Right cardiac atrium (tissue), 5 donors: ENCODE results near the gene BCAM. TPM values are rescaled to one million over a fixed set of nuclear protein-coding genes. Genes with fewer than 3 reads are reported as not detected.
A peak's percentile ranks its signal among the peaks of the same experiment; 100 is the strongest.

Experiments
- ATAC-seq, 2 donors: fragments of 200-7000 bp; cut with Tn5 transposase; one replicate each; pipeline versions ENCODE4 v1.8.0 to v1.9.1; 2020; ENCODE audit warnings: moderate library complexity in 2 of 2, mild to moderate bottlenecking in 1 of 2
- DNase-seq, 3 donors: peaks; one replicate each; pipeline ENCODE4 v3.0.0-alpha.2; 2020
- H3K27ac ChIP-seq: one replicate; pipeline ENCODE4 v1.5.1; 2013; ENCODE audit warnings: mild to moderate bottlenecking, low read length, control low read depth, moderate library complexity
- H3K27me3 ChIP-seq: one replicate; pipeline ENCODE4 v1.6.1; 2013; ENCODE audit not compliant: control insufficient read depth, insufficient read depth
- H3K4me1 ChIP-seq: one replicate; pipeline ENCODE4 v1.6.1; 2013; ENCODE audit warnings: low read length; ENCODE audit not compliant: control insufficient read depth, insufficient read depth
- H3K4me3 ChIP-seq: one replicate; pipeline ENCODE4 v1.5.1; 2013; ENCODE audit warnings: low read length, control low read depth
- H3K9me3 ChIP-seq: one replicate; pipeline ENCODE4 v1.6.1; 2013; ENCODE audit warnings: low read length; ENCODE audit not compliant: control insufficient read depth
- WGBS: extraction: QIAGEN DNeasy Blood & Tissue Kit; methylation state at CpG from one replicate; pipeline ENCODE4 v1.1.7; 2013; 5-methylcytosine and 5-hydroxymethylcytosine counted together
- intact Hi-C, 4 donors: fragments of 100-400 bp; cut with DNase I; formaldehyde crosslinking; loops; one replicate each; pipeline versions ENCODE4 v1.11.0 to v1.14.0; 2022 to 2023
- polyA plus RNA-seq: library from polyadenylated mRNA; stranded (reverse); fragments of 200-250 nt; gene quantifications from one replicate; pipeline ENCODE4 v1.2.3, GENCODE V29; 2013
- total RNA-seq, 4 donors: library from RNA; stranded (reverse); fragmentation: NEBNext Ultra II Directional; extraction: Animal tissue kit (Norgen Biotek cat#: 25700); gene quantifications; one replicate each; pipeline ENCODE4 v1.2.1, GENCODE V29; 2021
- donor health status: healthy with polysubstance abuse.
- donor health status: DM: no; HTN: yes; CAD: no.
- donor health status: DM: no; HTN: no; CAD: no.
- donor health status: DM: no; HTN: yes; CAD: no; lungs with severe emphysema.
- donor health status: DM: yes; HTN: yes; CAD: no.

BCAM gene
- total and polyA plus RNA-seq, 5 donors = 69.9 to 130 (median 89.9) TPM

- H3K4me1 ChIP-seq = no peaks in the 10 kb centered on the region
- 75% methylated on average over 13 of the region's 13 CpGs for WGBS
- peak in 1 of 2 donors; percentile 38 for ATAC-seq
- peak in 2 of 3 donors; percentile 30 to 31 for DNase-seq
- H3K27ac ChIP-seq = no peak overlapping the region
- no peak overlapping the region for H3K4me3 ChIP-seq
- intact Hi-C loops = loop anchor here in 1 of 4 donors (10.0 kb wide), 1 partner anchor 215 kb away; no protein-coding TSS in a partner anchor
- H3K9me3 ChIP-seq = no peaks in the 10 kb centered on the region
- no peaks in the 10 kb centered on the region for H3K27me3 ChIP-seq
Observed at GRCh38 chr19:44789943-44790483, 18.9 kb upstream of the BCAM start.

GRCh38 chr19:44792281-44792680 lies 16.6 kb upstream of the BCAM start:
- no peaks in the 10 kb centered on the region for H3K9me3 ChIP-seq
- ATAC-seq (no peak), DNase-seq (peak in 1 of 3 donors; percentile 9)
- no peaks in the 10 kb centered on the region for H3K27me3 ChIP-seq
- peaks cover 2% of the 10 kb centered on the region for H3K4me1 ChIP-seq
- no peak overlapping the region for H3K4me3 ChIP-seq
- intact Hi-C loops = no loop called here
- H3K27ac ChIP-seq = no peak overlapping the region
- 89% methylated on average over 9 of the region's 9 CpGs for WGBS

- Histone ChIP-seq H3K4me3 (no peak overlapping the region), H3K27me3 (no peaks in the 10 kb centered on the region), H3K4me1 (peaks cover 2% of the 10 kb centered on the region), H3K9me3 (no peaks in the 10 kb centered on the region), H3K27ac (no peak overlapping the region)
- WGBS = 93% methylated on average over 4 of the region's 4 CpGs
- ATAC-seq (no peak), DNase-seq (peak in 1 of 3 donors; percentile 2)
- intact Hi-C loops = no loop called here
Observed at GRCh38 chr19:44794610-44795009, 14.3 kb upstream of the BCAM start.

- H3K4me1 ChIP-seq = peaks cover 2% of the 10 kb centered on the region
- DNase-seq (peak in 1 of 3 donors; percentile 2), ATAC-seq (no peak)
- no peaks in the 10 kb centered on the region for H3K9me3 ChIP-seq
- no peak overlapping the region for H3K27ac ChIP-seq
- no peak overlapping the region for H3K4me3 ChIP-seq
- intact Hi-C loops = no loop called here
- 89% methylated on average over 13 of the region's 13 CpGs for WGBS
- no peaks in the 10 kb centered on the region for H3K27me3 ChIP-seq
Observed at GRCh38 chr19:44795398-44795987, 13.4 kb upstream of the BCAM start.

- ATAC-seq = peak; percentile 64 to 70
- DNase-seq = peak in 2 of 3 donors; percentile 71 to 82
- WGBS = 20% methylated on average over 12 of the region's 12 CpGs
- Histone ChIP-seq H3K4me1 (peaks cover 2% of the 10 kb centered on the region), H3K27ac (peak overlapping the region; percentile 94), H3K27me3 (no peaks in the 10 kb centered on the region), H3K4me3 (no peak overlapping the region), H3K9me3 (no peaks in the 10 kb centered on the region)
- intact Hi-C loops = no loop called here
Observed at GRCh38 chr19:44796701-44797115, 12.2 kb upstream of the BCAM start.

- Histone ChIP-seq H3K27ac (no peak overlapping the region), H3K4me3 (no peak overlapping the region), H3K4me1 (peaks cover 2% of the 10 kb centered on the region), H3K9me3 (no peaks in the 10 kb centered on the region), H3K27me3 (no peaks in the 10 kb centered on the region)
- 71% methylated on average over 10 of the region's 10 CpGs for WGBS
- ATAC-seq = peak in 1 of 2 donors; percentile 9
- intact Hi-C loops = loop anchor here in 3 of 4 donors (2.0 to 5.0 kb wide), 2 partner anchors 43 to 45 kb away; no protein-coding TSS in a partner anchor
- DNase-seq = peak in 1 of 3 donors; percentile 46
Observed at GRCh38 chr19:44799627-44800346, 9.1 kb upstream of the BCAM start.

- ATAC-seq (peak; percentile 91 to 92), DNase-seq (peak; percentile 86 to 95 (median 94))
- H3K9me3 ChIP-seq = no peaks in the 10 kb centered on the region
- WGBS = 3% methylated on average over 3 of the region's 3 CpGs
- intact Hi-C loops = loop anchor here in 3 of 4 donors (2.0 to 5.0 kb wide), 2 partner anchors 42 to 44 kb away; no protein-coding TSS in a partner anchor
- H3K4me3 ChIP-seq = no peak overlapping the region
- H3K27ac ChIP-seq = no peak overlapping the region
- no peaks in the 10 kb centered on the region for H3K27me3 ChIP-seq
- H3K4me1 ChIP-seq = peaks cover 2% of the 10 kb centered on the region
Observed at GRCh38 chr19:44800461-44800860, 8.4 kb upstream of the BCAM start.

- H3K27me3 ChIP-seq = no peaks in the 10 kb centered on the region
- ATAC-seq (no peak), DNase-seq (no peak)
- 87% methylated on average over 13 of the region's 13 CpGs for WGBS
- H3K27ac ChIP-seq = no peak overlapping the region
- no peaks in the 10 kb centered on the region for H3K9me3 ChIP-seq
- H3K4me1 ChIP-seq = peaks cover 2% of the 10 kb centered on the region
- intact Hi-C loops = loop anchor here in 2 of 4 donors (5.0 kb wide), 1 partner anchor 39 kb away; no protein-coding TSS in a partner anchor
- H3K4me3 ChIP-seq = no peak overlapping the region
Observed at GRCh38 chr19:44803442-44804428, 5.2 kb upstream of the BCAM start.

- DNase-seq (peak in 1 of 3 donors; percentile 21), ATAC-seq (no peak)
- H3K9me3 ChIP-seq = no peaks in the 10 kb centered on the region
- H3K27me3 ChIP-seq = no peaks in the 10 kb centered on the region
- 76% methylated on average over 7 of the region's 7 CpGs for WGBS
- intact Hi-C loops = loop anchor here in 1 of 4 donors (5.0 kb wide), 1 partner anchor 36 kb away; no protein-coding TSS in a partner anchor
- no peak overlapping the region for H3K27ac ChIP-seq
- peaks cover 4% of the 10 kb centered on the region for H3K4me1 ChIP-seq
- H3K4me3 ChIP-seq = no peak overlapping the region
Observed at GRCh38 chr19:44806291-44806690, 2.6 kb upstream of the BCAM start.

- intact Hi-C loops = loop anchor here in 1 of 4 donors (5.0 kb wide), 1 partner anchor 35 kb away; no protein-coding TSS in a partner anchor
- no peaks in the 10 kb centered on the region for H3K27me3 ChIP-seq
- H3K27ac ChIP-seq = no peak overlapping the region
- H3K4me1 ChIP-seq = peaks cover 4% of the 10 kb centered on the region
- ATAC-seq (no peak), DNase-seq (peak in 2 of 3 donors; percentile 28 to 37)
- H3K4me3 ChIP-seq = no peak overlapping the region
- no peaks in the 10 kb centered on the region for H3K9me3 ChIP-seq
- 75% methylated on average over 5 of the region's 5 CpGs for WGBS
Observed at GRCh38 chr19:44807162-44807561, 1.7 kb upstream of the BCAM start.
